Colon (tissue), 2 donors: ENCODE data around the gene TCF7L1.
"Not testable (repeated sequence)": the region's sequence is repeated elsewhere in the genome, so short reads cannot be mapped to it uniquely, and the experiment has no call there.

Experiments
- FAIRE-seq: peaks from 2 replicates; lab custom pipeline; 2012; peaks lifted over from hg19 to GRCh38; lab: Jason Lieb, UNC
- donor health status: control.
- donor health status: control.

The TCF7L1 gene

DNA sequence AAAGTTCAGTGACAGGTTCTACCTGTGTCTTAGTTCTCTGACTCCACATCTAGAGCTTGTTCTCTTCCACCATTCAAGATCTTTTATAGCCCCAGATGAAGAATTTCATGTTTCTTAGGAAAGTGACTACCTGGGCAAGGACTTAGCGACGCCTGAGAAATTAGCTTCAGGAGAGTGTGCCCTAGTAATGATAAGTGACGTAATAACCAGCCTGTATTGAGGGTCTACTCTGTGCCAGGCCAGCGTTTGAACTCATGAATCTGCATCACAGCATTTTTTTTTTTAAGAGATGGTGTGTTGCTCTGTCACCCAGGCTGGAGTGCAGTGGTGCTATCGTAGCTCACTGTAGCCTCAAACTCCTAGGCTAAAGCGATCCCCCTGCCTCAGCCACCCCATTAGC lies 51.8 kb downstream of the TCF7L1 start:
- FAIRE-seq = no peak

- FAIRE-seq = no peak
Observed at GRCh38 chr2:85185431-85185940, 52.3 kb downstream of the TCF7L1 start.

DNA sequence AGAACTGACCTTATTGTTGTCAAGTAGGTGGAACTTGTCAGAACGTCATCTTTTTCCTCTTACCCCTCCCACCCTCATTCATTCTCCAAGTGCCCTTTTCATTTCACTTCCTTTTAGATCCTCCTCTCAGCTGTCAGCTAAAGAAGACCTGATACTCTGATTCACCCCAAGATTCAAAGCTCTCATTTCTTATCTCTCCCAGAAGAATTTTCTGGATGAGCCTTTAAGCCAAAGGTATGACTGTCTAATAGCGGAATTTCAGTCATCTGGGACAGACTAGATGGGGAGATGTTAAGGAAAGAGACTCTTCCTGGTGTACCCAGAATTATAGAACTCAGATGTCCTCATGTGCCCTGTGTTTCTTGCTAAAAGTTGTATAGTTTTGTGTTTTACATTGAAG lies 53.9 kb downstream of the TCF7L1 start:
- FAIRE-seq = no peak

GRCh38 chr2:85188852-85189251 lies 55.7 kb downstream of the TCF7L1 start:
- FAIRE-seq = no peak

DNA sequence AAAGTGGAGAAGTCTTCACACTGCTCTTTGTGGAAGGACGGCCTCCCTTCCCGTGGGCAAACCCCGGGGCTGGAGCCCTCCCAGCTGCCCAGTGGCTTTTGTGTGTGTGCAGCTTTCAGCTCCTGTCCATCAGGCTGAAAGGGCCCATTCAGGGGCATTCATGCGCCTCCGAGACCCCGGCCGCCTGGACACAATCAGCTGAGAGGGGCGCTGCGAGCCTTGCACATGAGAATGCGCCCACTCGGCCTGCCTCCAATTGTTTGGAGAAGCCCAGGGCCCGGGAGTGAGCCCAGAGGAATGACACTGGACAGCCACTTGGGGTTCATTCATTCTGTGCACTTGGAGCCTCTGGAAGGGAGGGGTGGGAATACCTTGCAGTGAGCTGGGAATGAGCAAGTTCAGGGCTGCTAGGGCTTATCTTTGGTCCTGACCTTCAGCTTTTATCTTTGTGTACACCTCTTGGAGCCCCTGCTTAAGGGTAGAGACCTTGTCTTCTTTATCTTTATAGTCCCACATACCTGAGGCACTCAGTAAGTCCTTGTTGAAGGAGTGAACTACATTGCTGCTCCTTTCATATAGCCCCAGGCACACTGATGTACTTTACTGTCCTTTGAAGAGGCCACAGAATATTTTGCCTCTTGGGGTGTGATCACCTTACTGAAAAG lies 56.5 kb downstream of the TCF7L1 start:
- FAIRE-seq = no peak

DNA sequence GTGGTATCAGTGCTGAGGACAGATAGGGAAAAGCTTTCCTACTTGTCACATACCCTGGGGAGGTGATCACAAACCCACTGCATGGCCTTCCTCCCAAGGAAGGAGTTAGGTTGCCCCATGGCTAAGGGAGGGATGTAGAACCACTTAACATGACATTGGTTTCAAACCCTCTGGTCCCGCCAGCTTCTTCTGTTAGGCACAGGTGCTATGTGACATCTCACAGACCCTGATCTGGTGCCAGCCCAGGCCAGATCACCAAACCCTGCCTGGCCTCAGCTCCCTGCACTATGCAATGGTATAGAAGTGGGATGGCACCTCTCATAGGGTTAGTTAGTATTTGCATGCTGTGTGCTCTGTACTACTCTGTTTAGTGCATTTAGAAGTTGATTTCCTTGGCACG lies 58.0 kb downstream of the TCF7L1 start:
- no peak for FAIRE-seq

DNA sequence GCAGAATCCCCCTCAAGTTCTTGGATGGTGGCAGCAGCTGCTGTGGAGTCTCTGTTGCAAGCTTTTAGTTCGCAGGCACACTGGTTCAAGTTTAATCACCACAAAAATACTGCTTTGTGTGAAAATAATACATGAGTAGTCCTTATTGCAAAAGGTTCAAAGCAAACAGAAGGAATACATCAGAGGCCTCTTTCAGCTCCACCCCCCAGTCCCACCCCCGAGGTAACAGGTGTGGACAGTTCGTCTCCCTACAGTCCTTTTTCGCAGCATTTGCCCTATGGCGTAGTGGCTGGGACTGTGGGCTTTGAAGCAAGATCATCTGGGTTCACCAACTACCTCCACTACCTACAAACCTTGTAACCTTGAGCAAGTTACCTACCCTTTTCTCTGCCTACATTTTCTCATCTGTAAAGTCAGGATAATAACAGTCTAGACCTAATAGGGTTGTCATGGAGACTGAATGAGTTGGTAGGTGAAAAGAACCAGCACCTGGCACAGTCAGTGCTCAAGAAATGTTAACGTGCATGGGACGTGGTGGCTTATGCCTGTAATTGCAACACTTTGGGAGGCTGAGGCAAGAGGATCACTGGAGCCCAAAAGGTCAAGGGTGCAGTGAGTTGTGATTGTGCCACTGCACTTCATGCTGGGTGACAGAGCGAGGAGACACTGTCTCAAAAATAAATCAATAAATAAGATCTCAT lies 61.7 kb downstream of the TCF7L1 start:
- FAIRE-seq = no peak

DNA sequence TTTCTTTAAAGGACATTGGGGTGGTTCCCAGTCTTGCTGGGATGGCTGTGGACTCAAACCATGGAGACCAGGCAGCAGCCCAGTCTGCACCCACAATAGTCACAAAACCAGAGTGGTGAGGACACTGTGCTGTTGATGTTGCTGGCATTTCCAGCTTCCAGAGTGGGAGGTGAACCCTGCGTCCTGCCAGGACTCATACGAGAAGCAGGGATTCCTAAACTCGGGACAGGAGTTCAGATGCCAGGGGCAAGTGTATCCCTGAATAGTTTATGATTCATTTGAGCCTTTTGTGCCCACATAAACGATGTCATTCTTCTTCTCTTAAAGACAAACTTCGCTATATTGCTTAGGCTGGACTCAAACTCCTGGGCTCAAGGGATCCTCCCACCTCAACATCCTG lies 62.8 kb downstream of the TCF7L1 start:
- no peak for FAIRE-seq

DNA sequence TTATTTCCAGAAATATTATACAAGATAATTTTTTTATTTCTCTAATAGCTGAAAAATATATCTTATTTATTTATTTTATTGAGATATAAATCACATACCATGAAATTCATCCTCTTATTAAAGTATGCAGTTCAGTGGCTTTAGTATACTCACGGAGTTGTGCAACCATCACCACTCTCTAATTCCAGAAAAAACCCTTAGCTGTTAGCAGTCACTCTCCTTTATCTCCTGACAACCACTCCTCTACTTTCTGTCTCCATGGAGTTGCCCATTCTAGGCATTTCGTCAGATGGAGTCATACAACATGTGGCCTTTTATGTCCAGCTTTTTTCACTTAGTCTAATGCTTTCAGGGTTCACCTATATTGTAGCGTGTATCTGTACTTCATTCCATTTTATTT lies 66.5 kb downstream of the TCF7L1 start:
- FAIRE-seq = no peak

DNA sequence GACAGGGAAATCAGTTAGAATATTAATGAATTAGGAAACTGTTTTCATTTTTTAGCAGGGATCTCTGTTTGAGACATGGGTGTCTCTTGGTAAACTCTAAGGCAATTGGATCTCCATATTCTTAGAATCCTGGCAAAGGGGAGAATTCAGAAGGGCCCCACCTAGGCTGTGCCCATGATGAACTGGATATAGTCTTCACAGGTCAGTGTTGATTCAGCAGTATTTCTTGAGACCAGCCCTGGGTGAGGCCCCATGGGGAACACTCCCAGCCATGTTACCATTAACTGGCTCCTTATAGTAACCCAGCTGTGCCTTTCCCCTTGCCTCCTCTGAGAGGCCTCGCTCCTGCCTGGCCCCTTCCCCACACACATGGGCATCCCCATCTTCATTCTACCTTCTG lies 76.7 kb downstream of the TCF7L1 start:
- no peak for FAIRE-seq

DNA sequence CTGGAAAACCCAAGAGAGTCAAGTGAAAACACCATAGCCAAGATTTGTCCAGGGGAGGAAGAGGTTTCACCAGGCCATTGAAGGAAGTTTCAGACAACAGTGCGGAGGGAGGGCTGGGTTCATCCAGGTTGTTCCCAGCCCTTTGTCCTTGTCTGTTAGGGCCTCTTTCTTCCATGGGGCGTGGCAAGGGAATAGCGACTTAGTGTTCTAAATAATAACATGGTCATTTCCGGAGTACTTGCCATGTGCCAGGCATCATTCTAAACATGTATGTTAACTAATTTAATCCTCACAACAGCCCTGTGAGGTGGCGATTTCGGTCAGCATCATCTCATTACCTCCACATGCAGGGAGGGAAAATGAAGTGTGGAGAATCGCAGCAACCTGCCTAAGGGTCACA lies 77.3 kb downstream of the TCF7L1 start:
- no peak for FAIRE-seq

DNA sequence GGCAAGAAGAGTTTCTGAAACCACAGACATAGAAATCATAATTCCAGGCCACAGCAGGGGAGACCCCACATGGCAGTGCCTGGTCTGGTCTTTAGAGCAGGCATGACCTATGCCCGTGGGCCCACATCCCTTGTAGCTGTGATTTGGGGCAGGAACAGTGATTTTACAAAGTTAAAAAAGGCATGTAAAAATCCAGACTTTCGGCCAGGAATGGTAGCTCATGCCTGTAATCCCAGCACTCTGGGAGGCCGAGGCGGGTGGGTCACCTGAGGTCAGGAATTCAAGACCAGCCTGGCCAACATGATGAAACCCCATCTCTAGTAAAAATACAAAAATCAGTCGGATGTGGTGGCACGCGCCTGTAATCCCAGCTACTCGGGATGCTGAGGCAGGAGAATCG lies 78.4 kb downstream of the TCF7L1 start:
- FAIRE-seq = not testable (repeated sequence)

DNA sequence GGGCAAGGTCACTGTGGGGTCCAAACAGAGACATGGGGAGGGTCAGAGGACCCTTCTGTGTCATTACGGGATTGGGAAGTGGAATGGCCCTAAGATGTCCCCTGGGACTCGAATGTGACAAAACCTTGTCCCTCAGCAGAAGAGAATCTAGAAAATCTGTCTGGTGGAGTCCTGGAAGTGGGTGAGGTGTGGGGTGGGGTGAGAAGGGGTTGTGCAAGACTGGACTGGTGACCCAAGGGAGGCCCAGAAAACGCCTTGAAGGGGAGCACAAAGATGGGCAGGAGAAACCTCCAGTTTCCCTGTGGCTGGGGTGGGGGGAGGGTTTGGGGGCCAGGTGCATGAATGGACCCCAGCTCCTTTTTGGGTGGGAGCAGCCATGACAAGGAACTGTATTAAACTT lies 79.6 kb downstream of the TCF7L1 start:
- no peak for FAIRE-seq

GRCh38 chr2:85213404-85213803 lies 80.2 kb downstream of the TCF7L1 start:
- no peak for FAIRE-seq

GRCh38 chr2:85213901-85214512 lies 80.8 kb downstream of the TCF7L1 start:
- FAIRE-seq = no peak

- FAIRE-seq = no peak
Observed at GRCh38 chr2:85215081-85215447, 81.9 kb downstream of the TCF7L1 start.

DNA sequence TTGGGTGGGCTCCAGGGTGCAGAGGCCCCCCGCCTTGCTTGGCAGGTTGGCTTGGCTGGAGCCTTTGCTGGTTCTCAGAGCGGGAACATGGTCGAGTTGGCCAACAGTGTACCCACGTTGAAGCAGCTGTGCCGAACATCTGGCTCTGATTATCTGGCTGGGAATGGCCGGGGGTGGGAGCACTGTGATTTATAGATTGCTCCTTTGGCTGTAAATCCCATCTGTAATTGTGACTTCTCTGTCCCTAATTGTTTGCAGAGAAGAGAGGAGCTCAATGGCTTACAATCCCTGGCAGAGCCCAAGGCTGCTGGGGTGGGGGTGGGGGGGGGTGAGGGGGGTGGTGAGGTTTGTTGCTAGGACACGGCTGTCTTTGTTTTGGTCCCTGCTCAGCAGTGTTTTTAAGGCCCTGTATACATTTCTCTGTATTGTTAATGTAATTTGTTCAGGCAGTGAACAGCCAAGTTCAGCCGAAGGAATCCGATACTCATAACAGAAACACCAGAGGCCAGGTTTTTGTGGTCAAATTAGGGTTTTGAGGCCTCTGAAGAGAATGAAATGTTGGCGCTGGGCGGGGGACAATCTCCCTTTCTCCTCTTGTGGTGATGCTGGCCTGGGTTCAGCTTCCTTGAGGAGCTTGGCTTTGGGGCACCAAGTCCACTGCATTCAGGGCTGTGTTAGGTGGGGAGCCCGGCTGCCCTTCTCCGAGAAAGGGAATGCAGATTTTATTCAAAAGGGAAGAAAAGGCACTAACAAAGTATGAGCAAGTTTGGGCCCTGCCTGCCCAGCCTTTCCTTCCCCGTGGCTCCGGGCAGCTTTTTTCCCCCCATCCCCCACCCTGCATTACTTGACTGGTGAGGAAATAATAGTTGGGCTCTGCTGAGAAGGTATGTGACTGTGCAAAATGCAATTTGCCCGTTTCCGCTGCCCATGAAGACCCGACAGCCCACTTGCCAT lies 82.5 kb downstream of the TCF7L1 start:
- FAIRE-seq = no peak

DNA sequence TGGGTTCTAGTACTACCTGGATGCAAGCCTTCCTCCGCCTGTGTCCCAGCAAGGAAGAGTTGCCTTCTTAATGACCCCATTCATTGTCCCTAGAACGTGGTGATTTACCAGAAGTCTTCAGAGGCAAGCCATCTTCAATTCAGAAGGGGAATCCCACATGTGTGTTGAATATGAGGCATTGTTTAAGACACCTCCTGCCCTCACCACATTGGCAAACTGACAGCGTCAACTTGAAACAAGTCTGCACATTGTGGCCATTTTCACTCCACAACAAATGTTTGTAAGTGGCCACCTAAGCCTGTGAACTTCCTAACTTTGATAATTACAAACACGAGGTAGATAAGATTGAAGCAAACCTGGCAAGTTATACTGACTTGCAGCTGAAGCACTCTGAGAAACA lies 83.7 kb downstream of the TCF7L1 start:
- no peak for FAIRE-seq

DNA sequence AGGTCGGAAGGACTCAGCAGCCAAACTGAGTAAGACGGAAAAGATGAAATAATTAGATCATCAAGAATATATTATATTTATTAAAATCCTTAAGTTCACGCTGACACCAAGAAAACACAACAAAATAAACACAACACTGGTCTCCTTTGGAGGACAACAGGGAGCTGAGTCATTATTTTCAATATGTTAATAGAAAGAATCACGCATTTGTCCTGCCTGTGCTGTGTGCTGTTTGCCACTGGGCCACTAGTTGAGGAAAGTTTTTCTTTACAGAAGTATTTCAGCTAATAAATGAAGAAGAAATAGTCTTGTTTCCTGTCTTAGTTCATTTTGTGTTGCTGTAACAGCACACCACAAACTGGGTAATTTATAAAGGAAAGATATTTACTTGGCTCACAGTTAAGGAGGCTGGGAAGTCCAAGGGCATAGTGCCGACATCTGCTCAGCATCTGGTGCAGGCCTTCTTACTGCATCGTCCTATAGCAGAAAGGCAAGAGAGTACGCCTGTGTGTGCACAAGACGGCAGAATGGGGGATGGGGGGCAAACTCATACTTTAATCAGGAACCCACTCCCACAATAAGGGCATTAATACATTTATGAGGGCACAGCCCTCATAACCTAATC lies 88.0 kb downstream of the TCF7L1 start:
- FAIRE-seq = no peak

- no peak for FAIRE-seq
Observed at GRCh38 chr2:85222792-85223191, 89.6 kb downstream of the TCF7L1 start.

- no peak for FAIRE-seq
Observed at GRCh38 chr2:85226783-85227182, 93.6 kb downstream of the TCF7L1 start.
